SK-N-SH (cell line): ENCODE data around the gene RAB3A. TPM values are rescaled to one million over a fixed set of nuclear protein-coding genes. Genes with fewer than 3 reads are reported as not detected.
A peak's percentile ranks its signal among the peaks of the same experiment; 100 is the strongest.

Source experiments
- CTCF ChIA-PET: fragments of 300-600, 350-600 bp; formaldehyde crosslinking; extraction: SDS; loops from one replicate; lab custom pipeline; 2021; lab: Yijun Ruan, JAX
- POLR2A ChIA-PET: fragments of 350-600 bp; sonication (Branson Sonifier 250); formaldehyde crosslinking; extraction: SDS; loops from one replicate; lab custom pipeline; 2020; ENCODE audit warnings: antibody characterized with exemption, inconsistent platforms; lab: Yijun Ruan, JAX
- DNase-seq: peaks from one replicate; pipeline ENCODE4 v3.0.0; 2012
- H2AFZ ChIP-seq: fragments of 200-600 bp; sonication (generic); 2 replicates; pipeline ENCODE4 v1.8.1; 2016; ENCODE audit warnings: antibody characterized with exemption, mild to moderate bottlenecking, low read depth
- H3F3A ChIP-seq: fragments of 200-600 bp; sonication (generic); replicated peaks from 2 replicates; pipeline ENCODE3; 2016; ENCODE audit warnings: antibody characterized with exemption, mild to moderate bottlenecking; ENCODE audit not compliant: insufficient read depth
- H3K27ac ChIP-seq, 2 experiments: fragments of 200-500 bp in 1 of 2; fragments of 200-600 bp in 1 of 2; sonication (Bioruptor generic) in 1 of 2; sonication (generic), shearing (Covaris generic) in 1 of 2; 2 replicates each; pipeline versions ENCODE4 v1.5.1 to v1.6.1; 2014 to 2016; ENCODE audit warnings: low read depth in 2 of 2, inconsistent platforms in 1 of 2, low read length in 1 of 2, mild to moderate bottlenecking in 1 of 2, mixed read lengths in 1 of 2
- H3K27me3 ChIP-seq: fragments of 200-600 bp; sonication (generic), shearing (Covaris generic); 2 replicates; pipeline ENCODE4 v1.6.1; 2016; ENCODE audit warnings: mixed run types; ENCODE audit not compliant: insufficient read depth
- H3K36me3 ChIP-seq, 2 experiments: fragments of 200-500 bp in 1 of 2; fragments of 200-600 bp in 1 of 2; sonication (Bioruptor generic) in 1 of 2; sonication (generic) in 1 of 2; replicated peaks in 1 of 2; 2 replicates each; pipeline versions ENCODE3 to v1.5.1; 2014 to 2016; ENCODE audit warnings: low read length in 1 of 2, mild to moderate bottlenecking in 1 of 2; ENCODE audit not compliant: insufficient read depth in 2 of 2, control insufficient read depth in 1 of 2
- H3K4me1 ChIP-seq, 2 experiments: fragments of 200-500 bp in 1 of 2; fragments of 200-600 bp in 1 of 2; sonication (Bioruptor generic) in 1 of 2; sonication (generic), shearing (Covaris generic) in 1 of 2; 2 replicates each; pipeline versions ENCODE4 v1.5.1 to v1.6.1; 2014 to 2016; ENCODE audit warnings: low read depth in 1 of 2, low read length in 1 of 2, mixed run types in 1 of 2; ENCODE audit not compliant: insufficient read depth in 2 of 2, control insufficient read depth in 1 of 2
- H3K4me2 ChIP-seq: fragments of 200-600 bp; sonication (generic), shearing (Covaris generic); 2 replicates; pipeline ENCODE4 v1.6.1; 2017; ENCODE audit warnings: mixed run types
- H3K4me3 ChIP-seq, 2 experiments: fragments of 200-500 bp in 1 of 2; fragments of 200-600 bp in 1 of 2; sonication (Bioruptor generic) in 1 of 2; sonication (generic), shearing (Covaris generic) in 1 of 2; 2 replicates each; pipeline versions ENCODE4 v1.5.1 to v1.8.1; 2014 to 2016; ENCODE audit warnings: low read depth in 2 of 2, inconsistent platforms in 1 of 2, low read length in 1 of 2, mild to moderate bottlenecking in 1 of 2, mixed read lengths in 1 of 2, moderate library complexity in 1 of 2
- H3K79me2 ChIP-seq: fragments of 200-600 bp; sonication (generic); 2 replicates; pipeline ENCODE4 v1.8.1; 2017; ENCODE audit warnings: mild to moderate bottlenecking; ENCODE audit not compliant: insufficient read depth
- H3K9ac ChIP-seq: fragments of 200-600 bp; sonication (generic); 2 replicates; pipeline ENCODE4 v1.6.1; 2017; ENCODE audit warnings: mixed run types
- H3K9me2 ChIP-seq: fragments of 200-600 bp; sonication (generic); 2 replicates; pipeline ENCODE4 v1.6.1; 2017; ENCODE audit warnings: mixed run types
- H3K9me3 ChIP-seq: fragments of 200-600 bp; sonication (generic); 2 replicates; pipeline ENCODE4 v1.6.1; 2017; ENCODE audit warnings: mixed run types, mild to moderate bottlenecking, moderate library complexity
- H4K20me1 ChIP-seq: fragments of 200-600 bp; sonication (generic); 2 replicates; pipeline ENCODE4 v1.6.1; 2017; ENCODE audit warnings: mild to moderate bottlenecking, mixed run types; ENCODE audit not compliant: insufficient read depth
- ELF1 ChIP-seq: IDR thresholded peaks from 2 replicates; pipeline ENCODE4 v1.4.0; 2012
- EZH2phosphoT487 ChIP-seq: fragments of 200-600 bp; sonication (generic); IDR thresholded peaks from 2 replicates; pipeline ENCODE4 v1.6.1; 2017; ENCODE audit warnings: low read depth, mixed run types, mild to moderate bottlenecking, antibody characterized with exemption, moderate library complexity, borderline replicate concordance
- FOSL2 ChIP-seq: IDR thresholded peaks from 2 replicates; pipeline ENCODE4 v1.4.0; 2012; ENCODE audit warnings: low read depth, mild to moderate bottlenecking, moderate library complexity, borderline replicate concordance
- FOXJ3 ChIP-seq: sonication (generic); formaldehyde crosslinking; IDR thresholded peaks from 2 replicates; pipeline ENCODE4 v1.5.1; 2020; ENCODE audit warnings: mild to moderate bottlenecking, missing genetic modification reagents
- FOXM1 ChIP-seq: IDR thresholded peaks from 2 replicates; pipeline ENCODE4 v1.4.0; 2012; ENCODE audit warnings: low read depth, mild to moderate bottlenecking
- GATA2 ChIP-seq: sonication (generic); formaldehyde crosslinking; IDR thresholded peaks from 2 replicates; pipeline ENCODE4 v1.5.0; 2020; ENCODE audit warnings: mild to moderate bottlenecking, missing genetic modification reagents
- MXI1 ChIP-seq: IDR thresholded peaks from 2 replicates; pipeline ENCODE4 v1.6.1; 2012; ENCODE audit warnings: mild to moderate bottlenecking, low read depth, low read length, improper control_type of control experiment
- NFIC ChIP-seq: IDR thresholded peaks from 2 replicates; pipeline ENCODE4 v1.4.0; 2012; ENCODE audit warnings: borderline replicate concordance
- POLR2AphosphoS5 ChIP-seq: IDR thresholded peaks from 2 replicates; pipeline ENCODE4 v1.6.1; 2012; ENCODE audit warnings: low read depth, low read length
- SIN3A ChIP-seq: IDR thresholded peaks from 2 replicates; pipeline ENCODE4 v1.6.1; 2012; ENCODE audit warnings: low read depth, mild to moderate bottlenecking, low read length, moderate library complexity, borderline replicate concordance
- YY1 ChIP-seq: IDR thresholded peaks from 2 replicates; pipeline ENCODE4 v1.4.0; 2012; ENCODE audit warnings: low read depth, mild to moderate bottlenecking
- WGBS: methylation state at CpG from one replicate; pipeline ENCODE4 v1.1.6; 2017; ENCODE audit warnings: low lambda C conversion rate; 5-methylcytosine and 5-hydroxymethylcytosine counted together
- polyA plus RNA-seq, 3 experiments: library from polyadenylated mRNA; depleted of rRNA; stranded (reverse); fragments of >200 nt; gene quantifications; 2 replicates each; pipeline ENCODE4 v1.2.3, GENCODE V29; 2012
- TF ChIP-seq, protein P1 (sequence below): IDR thresholded peaks from 2 replicates; pipeline ENCODE4 v1.4.0; 2012; ENCODE audit warnings: low read depth, borderline replicate concordance
- TF ChIP-seq, protein P2 (sequence below): IDR thresholded peaks from 2 replicates; pipeline ENCODE4 v1.4.0; 2012; ENCODE audit warnings: low read depth, borderline replicate concordance
- TF ChIP-seq, protein P3 (sequence below): IDR thresholded peaks from 2 replicates; pipeline ENCODE4 v1.6.1; 2012; ENCODE audit warnings: mild to moderate bottlenecking, low read depth, low read length, moderate library complexity

RAB3A gene
- polyA plus RNA-seq, 1 of the 3 experiments (the other 2 are of a cell fraction), result 9.7 TPM

GRCh38 chr19:18153556-18154134 lies 50.2 kb downstream of the RAB3A start:
- Histone ChIP-seq H3K36me3 (peaks cover 0 to 20% of the 10 kb centered on the region in 2 experiments), H3K4me1 (peaks cover 17 to 46% of the 10 kb centered on the region in 2 experiments; a peak in 2 of 4 replicates), H4K20me1 (peaks cover 5% of the 10 kb centered on the region; the same call in 1 of the 2 replicates), H3K27me3 (no peaks in the 10 kb centered on the region), H3K79me2 (peaks cover 45% of the 10 kb centered on the region), H3F3A (peaks cover 19% of the 10 kb centered on the region), H3K4me2 (peak overlapping the region; percentile 97), H2AFZ (peak overlapping the region; percentile 68), H3K9me3 (no peaks in the 10 kb centered on the region), H3K4me3 (peak overlapping the region; percentile 89 to 93), H3K27ac (peak overlapping the region; percentile 85 to 98), H3K9ac (peak overlapping the region; percentile 94), H3K9me2 (no peaks in the 10 kb centered on the region)
- CTCF ChIA-PET, result interaction anchor here (1.0 to 2.6 kb wide), 3 partner anchors 14 to 41 kb away, joined by 3 to 11 read pairs (median 7); no protein-coding TSS in a partner anchor
- POLR2A ChIA-PET, result no interaction called here
- 3% methylated on average over 8 of the region's 38 CpGs for WGBS
- TF ChIP-seq, protein P1, sequence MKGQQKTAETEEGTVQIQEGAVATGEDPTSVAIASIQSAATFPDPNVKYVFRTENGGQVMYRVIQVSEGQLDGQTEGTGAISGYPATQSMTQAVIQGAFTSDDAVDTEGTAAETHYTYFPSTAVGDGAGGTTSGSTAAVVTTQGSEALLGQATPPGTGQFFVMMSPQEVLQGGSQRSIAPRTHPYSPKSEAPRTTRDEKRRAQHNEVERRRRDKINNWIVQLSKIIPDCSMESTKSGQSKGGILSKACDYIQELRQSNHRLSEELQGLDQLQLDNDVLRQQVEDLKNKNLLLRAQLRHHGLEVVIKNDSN, result no peak
- TF ChIP-seq, protein P2, sequence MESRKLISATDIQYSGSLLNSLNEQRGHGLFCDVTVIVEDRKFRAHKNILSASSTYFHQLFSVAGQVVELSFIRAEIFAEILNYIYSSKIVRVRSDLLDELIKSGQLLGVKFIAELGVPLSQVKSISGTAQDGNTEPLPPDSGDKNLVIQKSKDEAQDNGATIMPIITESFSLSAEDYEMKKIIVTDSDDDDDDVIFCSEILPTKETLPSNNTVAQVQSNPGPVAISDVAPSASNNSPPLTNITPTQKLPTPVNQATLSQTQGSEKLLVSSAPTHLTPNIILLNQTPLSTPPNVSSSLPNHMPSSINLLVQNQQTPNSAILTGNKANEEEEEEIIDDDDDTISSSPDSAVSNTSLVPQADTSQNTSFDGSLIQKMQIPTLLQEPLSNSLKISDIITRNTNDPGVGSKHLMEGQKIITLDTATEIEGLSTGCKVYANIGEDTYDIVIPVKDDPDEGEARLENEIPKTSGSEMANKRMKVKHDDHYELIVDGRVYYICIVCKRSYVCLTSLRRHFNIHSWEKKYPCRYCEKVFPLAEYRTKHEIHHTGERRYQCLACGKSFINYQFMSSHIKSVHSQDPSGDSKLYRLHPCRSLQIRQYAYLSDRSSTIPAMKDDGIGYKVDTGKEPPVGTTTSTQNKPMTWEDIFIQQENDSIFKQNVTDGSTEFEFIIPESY, result no peak
- no peak for TF ChIP-seq EZH2phosphoT487
- no peak for TF ChIP-seq YY1
- no peak for TF ChIP-seq MXI1
- TF ChIP-seq POLR2AphosphoS5, result no peak
- no peak for TF ChIP-seq GATA2
- TF ChIP-seq ELF1, result no peak
- TF ChIP-seq, protein P3, sequence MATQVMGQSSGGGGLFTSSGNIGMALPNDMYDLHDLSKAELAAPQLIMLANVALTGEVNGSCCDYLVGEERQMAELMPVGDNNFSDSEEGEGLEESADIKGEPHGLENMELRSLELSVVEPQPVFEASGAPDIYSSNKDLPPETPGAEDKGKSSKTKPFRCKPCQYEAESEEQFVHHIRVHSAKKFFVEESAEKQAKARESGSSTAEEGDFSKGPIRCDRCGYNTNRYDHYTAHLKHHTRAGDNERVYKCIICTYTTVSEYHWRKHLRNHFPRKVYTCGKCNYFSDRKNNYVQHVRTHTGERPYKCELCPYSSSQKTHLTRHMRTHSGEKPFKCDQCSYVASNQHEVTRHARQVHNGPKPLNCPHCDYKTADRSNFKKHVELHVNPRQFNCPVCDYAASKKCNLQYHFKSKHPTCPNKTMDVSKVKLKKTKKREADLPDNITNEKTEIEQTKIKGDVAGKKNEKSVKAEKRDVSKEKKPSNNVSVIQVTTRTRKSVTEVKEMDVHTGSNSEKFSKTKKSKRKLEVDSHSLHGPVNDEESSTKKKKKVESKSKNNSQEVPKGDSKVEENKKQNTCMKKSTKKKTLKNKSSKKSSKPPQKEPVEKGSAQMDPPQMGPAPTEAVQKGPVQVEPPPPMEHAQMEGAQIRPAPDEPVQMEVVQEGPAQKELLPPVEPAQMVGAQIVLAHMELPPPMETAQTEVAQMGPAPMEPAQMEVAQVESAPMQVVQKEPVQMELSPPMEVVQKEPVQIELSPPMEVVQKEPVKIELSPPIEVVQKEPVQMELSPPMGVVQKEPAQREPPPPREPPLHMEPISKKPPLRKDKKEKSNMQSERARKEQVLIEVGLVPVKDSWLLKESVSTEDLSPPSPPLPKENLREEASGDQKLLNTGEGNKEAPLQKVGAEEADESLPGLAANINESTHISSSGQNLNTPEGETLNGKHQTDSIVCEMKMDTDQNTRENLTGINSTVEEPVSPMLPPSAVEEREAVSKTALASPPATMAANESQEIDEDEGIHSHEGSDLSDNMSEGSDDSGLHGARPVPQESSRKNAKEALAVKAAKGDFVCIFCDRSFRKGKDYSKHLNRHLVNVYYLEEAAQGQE, result no peak
- no peak for TF ChIP-seq FOSL2
- no peak for TF ChIP-seq NFIC
- TF ChIP-seq SIN3A, result no peak
- no peak for TF ChIP-seq FOXM1
- TF ChIP-seq FOXJ3 (CRISPR knock-in tag), result no peak
- DNase-seq, result peak; percentile 59
